Sigmoid colon (tissue), 3 donors: ENCODE results near the gene C17orf100.

Source experiments
- CTCF ChIP-seq, 4 experiments: fragments of 450-650 bp in 3 of 4; fragments of 200-600 bp in 1 of 4; IDR thresholded peaks; one replicate each; pipeline ENCODE4 v1.5.1; 2016 to 2019; ENCODE audit warnings: antibody characterized with exemption in 4 of 4, mild to moderate bottlenecking in 3 of 4, moderate library complexity in 2 of 4
- POLR2A ChIP-seq, 2 donors: fragments of 450-650 bp; IDR thresholded peaks; one replicate each; pipeline ENCODE4 v1.6.1; 2016; ENCODE audit warnings: antibody characterized with exemption in 2 of 2, mild to moderate bottlenecking in 2 of 2, moderate library complexity in 2 of 2

- no peak for TF ChIP-seq CTCF (IDR thresholded peaks at IDR 0.05)
- no peak for TF ChIP-seq POLR2A (IDR thresholded peaks at IDR 0.05)
Measured at GRCh38 chr17:6636105-6636504, 15.5 kb upstream of the C17orf100 start.
